ENCODE data around the gene MYLIP. TPM values are rescaled to one million over a fixed set of nuclear protein-coding genes. Genes with fewer than 3 reads are reported as not detected.

Gene MYLIP
- total RNA-seq, 4 donors from 2014 or later: 35.1 to 49.6 (median 43.8) TPM

- DNase-seq (ENCODE audit: low spot score in 2 of 2): no peak
- H3K4me3 ChIP-seq (ENCODE audit: low read depth, poor library complexity, severe bottlenecking): no peak overlapping the region
- 82 to 83% methylated on average over 7 of the region's 7 CpGs for WGBS, 2 donors
- TF ChIP-seq CTCF (IDR thresholded peaks at IDR 0.05): no peak
- TF ChIP-seq POLR2A (IDR thresholded peaks at IDR 0.05): no peak
- intact Hi-C loops (cut with DNase I; ENCODE audit: low total_unique reads): no loop called here
Observed at GRCh38 chr6:16158943-16159557, 30.2 kb downstream of the MYLIP start.

GRCh38 chr6:16160794-16161193, 31.9 kb downstream of the MYLIP start:
- no peak for DNase-seq (ENCODE audit: low spot score in 2 of 2)
- intact Hi-C loops (cut with DNase I; ENCODE audit: low total_unique reads): no loop called here
- H3K4me3 ChIP-seq (ENCODE audit: low read depth, poor library complexity, severe bottlenecking): no peak overlapping the region
- TF ChIP-seq POLR2A (IDR thresholded peaks at IDR 0.05): no peak
- TF ChIP-seq CTCF (IDR thresholded peaks at IDR 0.05): no peak
- 93 to 96% methylated on average over 11 of the region's 11 CpGs for WGBS, 2 donors

GRCh38 chr6:16162003-16162402, 33.1 kb downstream of the MYLIP start:
- H3K4me3 ChIP-seq (ENCODE audit: low read depth, poor library complexity, severe bottlenecking): no peak overlapping the region
- TF ChIP-seq POLR2A (IDR thresholded peaks at IDR 0.05): no peak
- TF ChIP-seq CTCF (IDR thresholded peaks at IDR 0.05): no peak
- intact Hi-C loops (cut with DNase I; ENCODE audit: low total_unique reads): no loop called here
- no peak for DNase-seq (ENCODE audit: low spot score in 2 of 2)
- 85 to 91% methylated on average over 2 of the region's 2 CpGs for WGBS, 2 donors

- H3K4me3 ChIP-seq (ENCODE audit: low read depth, poor library complexity, severe bottlenecking): no peak overlapping the region
- TF ChIP-seq CTCF (IDR thresholded peaks at IDR 0.05): no peak
- TF ChIP-seq POLR2A (IDR thresholded peaks at IDR 0.05): no peak
- no peak for DNase-seq (ENCODE audit: low spot score in 2 of 2)
- WGBS, 2 donors: 42 to 61% methylated on average over 1 of the region's 1 CpG
- intact Hi-C loops (cut with DNase I; ENCODE audit: low total_unique reads): no loop called here
Observed at GRCh38 chr6:16163066-16163465, 34.2 kb downstream of the MYLIP start.

- no peak for DNase-seq (ENCODE audit: low spot score in 2 of 2)
- H3K4me3 ChIP-seq (ENCODE audit: low read depth, poor library complexity, severe bottlenecking): no peak overlapping the region
- WGBS, 2 donors: 51 to 61% methylated on average over 2 of the region's 2 CpGs
- intact Hi-C loops (cut with DNase I; ENCODE audit: low total_unique reads): no loop called here
- TF ChIP-seq POLR2A (IDR thresholded peaks at IDR 0.05): no peak
- no peak for TF ChIP-seq CTCF (IDR thresholded peaks at IDR 0.05)
Observed at GRCh38 chr6:16163535-16164300, 34.8 kb downstream of the MYLIP start.
